Dedifferentiated amniotic fluid mesenchymal stem cell (primary cell): ENCODE data around the gene RND1.

ENCODE experiments used
- DNase-seq: peaks from one replicate; pipeline ENCODE4 v3.0.0-alpha.2; 2016; ENCODE audit errors: extremely low spot score

RND1 gene

GRCh38 chr12:48827513-48828096 lies 38.1 kb downstream of the RND1 start:
- DNase-seq: no peak

DNA sequence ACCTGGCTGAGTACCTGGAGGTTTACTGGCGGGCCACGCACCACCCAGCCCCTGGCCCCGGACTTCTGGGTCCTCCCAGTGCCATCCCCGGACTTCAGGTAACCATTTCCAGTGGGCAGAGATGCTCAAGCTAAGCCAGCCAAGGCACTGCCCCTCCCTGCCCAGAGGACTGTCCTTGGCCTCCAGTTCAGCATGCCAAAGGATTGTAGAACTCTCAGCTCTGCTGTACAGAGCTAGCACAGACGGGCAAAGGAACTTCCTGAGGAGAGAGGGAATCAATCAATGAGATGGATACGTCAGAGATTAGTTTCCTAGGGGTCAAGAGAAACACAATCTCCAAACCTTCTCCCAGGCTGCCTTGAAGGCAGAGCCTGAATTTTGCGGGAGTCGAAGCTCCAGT lies 38.6 kb downstream of the RND1 start:
- no peak for DNase-seq

DNA sequence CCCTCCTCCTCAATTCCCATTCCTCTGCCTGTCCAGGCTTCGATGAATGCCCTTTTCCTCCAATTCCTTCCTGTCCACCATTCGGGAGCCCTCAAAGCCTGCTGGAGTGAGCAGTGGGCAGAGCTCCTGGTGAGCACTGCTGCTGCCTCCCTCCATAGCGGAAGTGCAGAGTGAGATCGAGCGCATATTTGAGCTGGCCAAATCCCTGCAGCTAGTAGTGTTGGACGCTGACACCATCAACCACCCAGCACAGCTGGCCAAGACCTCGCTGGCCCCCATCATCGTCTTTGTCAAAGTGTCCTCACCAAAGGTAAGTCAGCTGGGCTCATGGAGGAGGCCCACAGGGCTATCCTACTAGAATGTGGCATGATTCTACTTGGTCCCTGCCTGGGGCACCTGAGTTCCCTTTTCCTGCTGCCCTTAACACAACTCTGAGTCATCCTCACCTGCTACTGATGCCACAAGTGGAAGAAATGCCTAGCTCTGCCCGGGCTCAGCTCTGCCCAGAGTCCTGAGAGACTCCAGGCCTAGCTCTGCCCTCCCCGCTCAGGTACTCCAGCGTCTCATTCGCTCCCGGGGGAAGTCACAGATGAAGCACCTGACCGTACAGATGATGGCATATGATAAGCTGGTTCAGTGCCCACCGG lies 39.3 kb downstream of the RND1 start:
- DNase-seq: no peak

DNA sequence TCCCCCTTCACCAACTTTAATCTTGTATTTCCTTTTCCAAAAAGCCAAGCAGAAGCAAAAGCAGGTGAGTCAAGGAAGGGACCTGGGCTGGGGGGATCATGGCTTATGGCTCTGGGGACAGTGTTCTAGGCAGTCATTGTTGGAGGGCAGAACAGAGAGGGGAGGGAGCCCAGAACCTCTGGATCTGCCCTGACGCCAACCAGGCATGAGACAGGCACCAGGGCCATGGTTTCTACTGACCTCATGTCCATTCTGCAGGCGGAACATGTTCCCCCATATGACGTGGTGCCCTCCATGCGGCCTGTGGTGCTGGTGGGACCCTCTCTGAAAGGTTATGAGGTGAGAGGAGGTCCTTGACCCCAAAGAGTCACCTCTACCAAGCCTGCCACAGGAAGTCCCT lies 40.8 kb downstream of the RND1 start:
- DNase-seq: no peak

DNA sequence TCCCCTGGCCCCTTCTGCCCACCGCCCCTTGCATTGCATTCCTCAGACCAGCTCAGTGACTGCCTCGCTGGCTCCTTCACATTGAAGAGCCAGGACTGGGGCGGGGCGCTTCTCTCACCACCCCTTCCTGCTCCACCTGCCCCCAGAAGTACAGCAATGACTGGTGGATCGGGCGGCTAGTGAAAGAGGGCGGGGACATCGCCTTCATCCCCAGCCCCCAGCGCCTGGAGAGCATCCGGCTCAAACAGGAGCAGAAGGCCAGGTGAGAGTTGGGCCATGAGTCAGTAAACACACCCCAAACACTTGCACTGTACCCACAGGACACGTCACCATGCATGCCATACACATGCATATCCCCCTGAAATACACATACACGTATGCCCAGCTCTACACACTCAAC lies 41.6 kb downstream of the RND1 start:
- DNase-seq: no peak

- DNase-seq: no peak
Measured at GRCh38 chr12:48823281-48823680, 42.4 kb downstream of the RND1 start.

DNA sequence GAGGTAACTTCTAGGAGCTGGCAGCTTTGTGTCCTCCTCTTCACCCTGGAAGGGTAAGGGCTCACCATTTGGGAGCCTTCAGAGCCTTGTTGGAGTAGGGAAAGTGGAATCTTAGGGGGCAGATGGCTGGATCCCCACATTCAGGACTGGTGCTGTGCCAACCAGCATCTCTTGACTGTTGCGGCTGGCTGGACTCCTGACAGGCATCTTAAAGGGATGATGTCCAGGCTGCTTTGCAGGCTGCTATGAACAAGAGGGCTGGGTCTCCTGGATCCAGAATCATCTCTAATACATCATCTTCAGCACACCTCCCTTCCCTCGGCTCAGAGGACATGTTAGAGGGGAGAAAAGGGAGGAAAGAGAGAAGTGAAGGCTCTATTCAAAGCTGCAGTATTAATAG lies 43.0 kb downstream of the RND1 start:
- DNase-seq: no peak

- no peak for DNase-seq
Measured at GRCh38 chr12:48822139-48822538, 43.5 kb downstream of the RND1 start.

DNA sequence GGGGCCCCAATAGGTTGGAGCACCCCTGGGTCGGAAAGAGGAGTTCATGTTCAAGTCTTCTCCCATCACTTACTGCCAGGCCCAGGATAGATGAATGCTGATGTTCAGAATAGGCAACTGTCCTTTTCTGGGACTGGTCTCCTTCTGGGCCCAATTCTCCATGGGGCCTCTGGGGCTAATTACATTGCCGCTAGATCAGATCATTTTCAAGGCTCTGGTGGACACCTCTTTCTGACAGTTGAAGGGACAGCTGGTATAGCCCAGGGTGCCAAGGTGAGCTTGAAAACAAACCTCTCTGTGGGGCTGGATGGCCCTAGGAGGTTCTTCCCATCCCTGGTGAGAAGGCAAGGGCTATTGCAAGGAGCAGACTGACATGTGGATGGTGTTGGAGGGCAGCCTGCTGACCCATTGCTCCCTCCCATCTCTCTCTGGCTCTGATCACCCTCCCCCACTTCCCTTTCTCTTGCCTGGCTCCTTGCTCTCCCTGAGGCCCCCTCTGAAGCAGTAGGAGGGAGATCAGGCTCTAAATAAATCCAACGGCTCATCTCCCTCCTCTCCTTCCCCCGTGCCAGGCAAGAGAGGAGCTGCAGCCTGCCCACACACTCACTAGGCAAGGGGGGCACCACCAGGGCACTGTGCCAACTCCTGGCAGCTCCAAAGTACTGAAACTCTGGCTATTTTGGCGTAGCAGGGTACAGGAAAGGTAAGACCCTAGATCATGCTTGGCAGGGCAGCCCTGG lies 45.5 kb downstream of the RND1 start:
- no peak for DNase-seq

- DNase-seq: no peak
Measured at GRCh38 chr12:48818831-48819590, 46.7 kb downstream of the RND1 start.

DNA sequence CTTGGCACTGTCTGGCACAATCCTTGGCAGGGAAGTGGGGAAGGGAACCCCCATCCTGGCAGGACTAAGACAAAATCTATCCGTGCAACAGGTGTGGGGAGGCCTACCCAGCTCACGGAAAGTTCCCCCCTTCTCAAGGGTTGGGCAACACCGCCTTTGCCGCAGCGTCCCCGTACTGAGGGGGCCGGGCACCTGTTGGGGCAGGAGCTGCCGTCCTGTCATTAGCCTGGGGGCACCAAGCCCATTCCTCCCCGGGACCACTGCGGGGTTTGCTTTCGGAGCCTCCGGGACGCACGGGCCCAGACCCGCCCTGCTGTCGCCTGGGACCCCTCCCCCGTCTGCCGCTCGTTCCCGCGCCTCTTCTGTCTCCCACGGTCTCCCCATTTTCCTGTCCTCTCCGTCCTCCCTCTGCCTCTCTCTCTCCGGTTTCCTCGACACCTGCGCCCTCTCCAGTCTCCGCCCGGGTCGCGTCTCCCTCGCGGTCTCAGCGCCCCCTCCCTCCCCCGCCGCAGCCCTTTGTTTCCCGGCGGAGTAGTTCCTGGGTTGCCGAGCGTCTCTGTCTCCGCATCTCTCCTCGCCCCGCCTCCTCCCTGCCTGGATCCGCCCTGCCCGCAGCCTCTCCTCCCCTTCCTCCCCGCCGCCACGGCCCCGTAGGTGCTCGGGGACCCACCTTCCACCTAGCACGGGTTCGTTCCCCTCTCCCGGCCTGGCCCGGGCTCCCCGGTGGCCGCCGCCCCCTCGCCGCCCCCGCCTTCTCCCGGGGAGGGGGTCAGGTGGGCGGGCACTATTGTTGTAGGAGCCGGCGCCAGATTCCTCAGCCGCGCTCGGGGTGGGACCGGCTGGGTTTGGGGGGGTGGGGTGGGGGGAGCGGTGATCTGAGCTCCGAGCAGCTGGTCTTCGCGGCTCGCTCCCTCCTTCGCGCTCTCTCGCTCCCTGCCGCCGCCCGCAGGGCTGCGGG lies 47.5 kb downstream of the RND1 start, which contains the start of gene CACNB3:
Gene CACNB3, plus strand, starts transcription at position 624 of the 958 bp plus-strand sequence. CDS start 434 bp downstream, outside the sequence.
- no peak for DNase-seq

DNA sequence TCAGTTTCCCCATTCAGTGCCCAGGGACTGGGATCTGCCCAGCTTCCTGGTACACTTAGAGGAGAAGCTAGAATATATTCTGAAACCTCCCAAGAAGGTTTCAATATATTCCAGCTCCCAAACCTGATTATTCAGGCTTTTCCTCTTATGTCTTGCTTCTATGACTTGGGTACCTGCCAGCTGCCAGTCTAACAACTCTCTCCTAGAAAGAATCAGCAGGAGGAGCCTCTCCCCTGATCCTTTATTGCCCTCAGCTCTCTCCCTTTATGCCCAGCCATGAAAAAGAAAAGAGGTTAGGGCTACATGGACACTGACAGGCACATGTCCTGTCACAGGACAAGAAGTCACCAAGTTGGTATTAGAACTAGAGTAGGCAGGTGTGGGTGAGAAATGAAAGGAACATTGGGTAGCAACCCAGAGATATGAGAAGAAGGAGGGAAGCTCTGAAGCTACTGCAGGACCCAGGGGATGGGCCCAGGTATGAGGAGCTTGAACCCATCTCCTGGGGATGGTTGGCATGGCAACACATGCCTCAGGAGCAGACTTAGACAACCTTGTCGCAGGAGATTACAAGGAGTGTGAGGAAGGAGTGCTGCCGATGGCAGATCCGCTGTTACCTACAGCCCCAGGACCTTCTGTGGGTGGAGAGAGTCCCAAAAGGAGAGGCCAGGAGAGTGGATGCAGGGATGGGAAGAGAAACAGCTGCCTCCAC lies 49.4 kb downstream of the RND1 start:
- no peak for DNase-seq

DNA sequence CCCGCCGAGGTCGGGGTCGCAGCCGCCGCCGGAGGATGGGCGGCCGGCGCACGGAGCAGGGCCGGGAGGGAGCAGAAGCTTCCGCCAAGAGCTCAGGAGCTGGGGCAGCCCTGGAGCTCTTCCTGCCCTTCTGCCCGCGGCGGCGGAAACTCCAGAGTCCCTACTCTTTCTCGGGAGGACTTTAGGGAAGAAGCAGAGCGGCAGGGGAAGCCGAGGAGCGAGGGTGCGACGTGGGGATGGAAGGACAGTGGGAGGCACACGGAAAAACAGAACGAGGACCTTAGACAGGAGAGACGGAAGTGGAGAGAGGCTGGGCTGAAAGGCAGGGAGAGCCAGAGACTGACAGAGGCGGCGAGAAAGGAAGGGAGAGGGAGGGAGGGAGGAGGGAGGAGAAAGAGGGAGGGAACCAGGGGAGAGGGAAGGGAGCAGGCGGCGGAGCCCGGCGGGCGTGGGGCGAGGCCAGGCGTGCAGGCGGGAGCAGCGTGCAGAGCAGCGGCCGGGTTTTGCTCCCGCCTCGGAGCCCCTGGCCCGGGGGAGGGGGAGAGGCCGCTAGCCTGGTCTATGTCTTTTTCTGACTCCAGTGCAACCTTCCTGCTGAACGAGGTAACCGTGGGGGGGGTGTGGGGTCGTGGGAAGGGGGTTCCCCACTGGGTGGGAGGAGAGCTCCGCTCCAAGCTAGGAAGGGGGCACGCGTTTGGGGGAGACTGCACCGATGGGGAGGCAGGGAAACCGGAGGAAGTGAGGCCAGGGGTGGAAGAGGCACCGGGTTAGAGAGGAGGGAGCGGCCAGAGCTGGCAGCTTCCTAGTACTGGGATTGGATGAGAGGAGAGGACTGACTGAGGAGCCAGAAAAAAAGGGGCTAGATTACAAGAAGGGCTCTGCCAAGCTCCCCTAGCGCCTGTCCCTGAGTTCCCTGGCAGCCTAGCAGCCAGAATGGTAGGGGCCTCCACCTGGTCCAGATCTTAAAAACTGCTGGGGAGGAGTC lies 50.3 kb downstream of the RND1 start:
- DNase-seq: peak; percentile 77

- peak; percentile 57 for DNase-seq
Measured at GRCh38 chr12:48814262-48815125, 51.2 kb downstream of the RND1 start.

DNA sequence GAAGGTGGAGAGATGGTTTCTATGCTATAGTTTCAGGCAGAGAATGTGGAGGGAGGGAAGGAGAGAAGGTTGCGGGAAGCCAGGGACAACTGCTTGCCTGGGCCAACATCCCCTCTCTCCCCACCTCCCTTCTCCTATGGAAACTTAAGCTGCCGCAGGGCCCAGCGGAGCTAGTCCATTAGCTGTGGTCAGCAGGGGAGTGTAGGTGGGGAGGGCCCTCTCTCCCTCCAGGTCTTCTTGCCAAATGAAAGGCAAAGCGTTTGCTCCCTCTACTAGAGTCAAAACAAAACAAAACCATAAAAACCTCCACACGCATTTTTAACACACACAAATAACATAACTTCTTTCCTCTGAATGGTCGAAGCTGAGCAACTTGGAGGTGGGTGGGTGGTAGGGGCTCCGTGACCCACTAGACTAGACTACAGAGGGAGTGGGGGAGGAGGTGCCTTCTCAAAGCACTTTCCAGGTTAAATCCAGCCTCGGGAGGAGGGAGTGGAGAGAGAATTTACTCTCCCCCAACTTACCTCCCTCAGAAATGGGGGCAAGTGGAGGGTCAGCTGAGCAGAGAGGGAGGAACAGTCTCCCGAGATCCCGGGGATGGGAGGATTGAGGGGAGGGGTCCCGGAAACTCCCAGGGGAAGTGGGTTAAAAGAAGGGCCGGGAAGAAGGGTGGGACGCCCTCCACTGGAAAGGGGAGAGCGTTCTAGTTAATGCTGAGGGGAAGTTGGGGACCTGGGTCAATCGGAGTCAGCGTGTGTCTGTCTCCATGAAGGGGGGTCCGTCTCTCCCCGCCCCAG lies 52.0 kb downstream of the RND1 start:
- DNase-seq: no peak

DNA sequence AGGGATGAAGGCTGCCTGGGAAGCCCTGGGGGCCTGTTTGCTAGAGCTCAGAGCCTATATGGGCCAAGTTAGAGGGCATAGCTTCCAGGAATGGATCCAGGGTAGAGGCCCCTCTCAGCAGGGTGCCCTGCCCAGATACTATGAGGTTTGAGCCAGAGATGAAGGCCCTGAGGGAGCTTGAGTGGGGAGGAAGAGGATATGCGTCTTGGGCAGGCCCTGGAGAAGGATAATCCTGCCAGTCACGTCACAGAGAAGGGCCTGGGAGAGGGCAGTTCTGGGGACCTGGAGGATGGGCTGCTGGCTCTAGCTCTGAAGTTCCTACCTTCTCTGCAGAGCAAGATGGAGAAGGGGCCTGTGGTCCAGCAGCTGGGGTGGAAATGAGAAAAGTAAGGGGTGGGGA lies 53.3 kb downstream of the RND1 start:
- DNase-seq: no peak

DNA sequence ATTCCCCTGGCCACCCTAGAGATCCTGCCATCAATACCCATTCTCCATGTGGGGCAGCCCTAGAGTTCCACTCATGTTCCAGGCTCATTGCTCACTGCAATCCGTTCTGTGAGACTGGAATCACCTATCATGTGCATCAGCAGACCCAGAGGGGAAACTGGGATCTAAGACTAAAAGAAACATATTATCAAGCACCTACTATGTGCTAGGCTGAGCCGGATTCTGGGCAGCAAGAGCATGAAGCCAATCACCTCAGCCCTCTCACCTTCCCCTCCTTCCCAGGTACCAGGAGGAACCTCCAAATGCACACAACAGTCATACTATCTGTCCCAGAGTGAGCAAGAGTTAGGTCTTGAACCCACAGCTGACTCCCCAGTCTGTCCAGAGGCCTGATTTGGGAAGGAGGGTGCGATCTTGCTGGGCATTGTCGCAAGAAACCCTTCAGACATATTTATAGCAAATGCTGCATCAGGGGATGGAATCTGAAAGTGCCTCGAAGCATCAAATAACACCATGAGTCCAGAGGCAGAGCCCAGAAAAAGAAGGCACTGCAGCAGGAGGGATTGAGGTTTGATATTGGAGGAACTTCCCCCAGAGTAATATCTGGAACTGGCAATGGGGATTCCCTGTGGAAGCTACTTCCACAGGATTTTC lies 54.1 kb downstream of the RND1 start:
- no peak for DNase-seq
